ENCODE data around the gene JMJD6. TPM values are rescaled to one million over a fixed set of nuclear protein-coding genes. Genes with fewer than 3 reads are reported as not detected.

Gene JMJD6
- total and polyA plus RNA-seq, 9 of the 15 experiments (the other 6 are each of a cell fraction or from before 2014, with no cell fraction given): 2.5 to 52.3 (median 36.3) TPM

GRCh38 chr17:76681222-76682137 is 44.9 kb downstream of the JMJD6 start (continued):
- TF ChIP-seq, protein P1, sequence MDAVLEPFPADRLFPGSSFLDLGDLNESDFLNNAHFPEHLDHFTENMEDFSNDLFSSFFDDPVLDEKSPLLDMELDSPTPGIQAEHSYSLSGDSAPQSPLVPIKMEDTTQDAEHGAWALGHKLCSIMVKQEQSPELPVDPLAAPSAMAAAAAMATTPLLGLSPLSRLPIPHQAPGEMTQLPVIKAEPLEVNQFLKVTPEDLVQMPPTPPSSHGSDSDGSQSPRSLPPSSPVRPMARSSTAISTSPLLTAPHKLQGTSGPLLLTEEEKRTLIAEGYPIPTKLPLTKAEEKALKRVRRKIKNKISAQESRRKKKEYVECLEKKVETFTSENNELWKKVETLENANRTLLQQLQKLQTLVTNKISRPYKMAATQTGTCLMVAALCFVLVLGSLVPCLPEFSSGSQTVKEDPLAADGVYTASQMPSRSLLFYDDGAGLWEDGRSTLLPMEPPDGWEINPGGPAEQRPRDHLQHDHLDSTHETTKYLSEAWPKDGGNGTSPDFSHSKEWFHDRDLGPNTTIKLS (IDR thresholded peaks at IDR 0.05; ENCODE audit: borderline replicate concordance, low read depth): peak; percentile 20; the same call in 1 of the 2 replicates
- TF ChIP-seq HIVEP1 (CRISPR knock-in tag; IDR thresholded peaks at IDR 0.05) (no peak), COPS2 (conservative IDR thresholded peaks at IDR 0.05) (no peak), MLX (CRISPR knock-in tag; conservative IDR thresholded peaks at IDR 0.05) (no peak), ZNF354B (CRISPR knock-in tag; IDR thresholded peaks at IDR 0.05) (no peak), GTF2E2 (tag; IDR thresholded peaks at IDR 0.05) (no peak), SMARCA4 (IDR thresholded peaks at IDR 0.05) (no peak), XRCC5 (IDR thresholded peaks at IDR 0.05; ENCODE audit: low read depth, low read length) (peak; percentile 49; the same call in 1 of the 2 replicates), NCOR1 (IDR thresholded peaks at IDR 0.05) (no peak), CC2D1A (IDR thresholded peaks at IDR 0.05) (peak; percentile 85; the same call in 1 of the 2 replicates), FOXP1 (CRISPR knock-in tag; IDR thresholded peaks at IDR 0.05) (no peak), CXXC5 (CRISPR knock-in tag; IDR thresholded peaks at IDR 0.05) (peak; percentile 25; the same call in 1 of the 2 replicates), STAG1 (CRISPR knock-in tag; IDR thresholded peaks at IDR 0.05; ENCODE audit: borderline replicate concordance) (peak; percentile 65), BRD4 (IDR thresholded peaks at IDR 0.05) (no peak), RAD21 (CRISPR knock-in tag; conservative IDR thresholded peaks at IDR 0.05 in 1 of 2, IDR thresholded peaks at IDR 0.05 in 1 of 2) (peak; percentile 86 to 94), PPARD (CRISPR knock-in tag; IDR thresholded peaks at IDR 0.05) (no peak), TAF7 (tag; IDR thresholded peaks at IDR 0.05) (no peak), PTRF (tag; IDR thresholded peaks at IDR 0.05) (no peak), MCM2 (IDR thresholded peaks at IDR 0.05; ENCODE audit: low read depth) (no peak), NELFE (IDR thresholded peaks at IDR 0.05; ENCODE audit: insufficient read depth, insufficient read length) (no peak), ARID2 (IDR thresholded peaks at IDR 0.05) (peak; percentile 64; the same call in 1 of the 2 replicates), ZNF408 (CRISPR knock-in tag; IDR thresholded peaks at IDR 0.05; ENCODE audit: low read depth) (no peak), RBM14 (IDR thresholded peaks at IDR 0.05; ENCODE audit: borderline replicate concordance, insufficient read depth, low read depth, low read length) (no peak)
